ENCODE results near the gene DBT.

GRCh38 chr1:100249537-100250257 is at the start of gene DBT:
- TF ChIP-seq, protein P1, sequence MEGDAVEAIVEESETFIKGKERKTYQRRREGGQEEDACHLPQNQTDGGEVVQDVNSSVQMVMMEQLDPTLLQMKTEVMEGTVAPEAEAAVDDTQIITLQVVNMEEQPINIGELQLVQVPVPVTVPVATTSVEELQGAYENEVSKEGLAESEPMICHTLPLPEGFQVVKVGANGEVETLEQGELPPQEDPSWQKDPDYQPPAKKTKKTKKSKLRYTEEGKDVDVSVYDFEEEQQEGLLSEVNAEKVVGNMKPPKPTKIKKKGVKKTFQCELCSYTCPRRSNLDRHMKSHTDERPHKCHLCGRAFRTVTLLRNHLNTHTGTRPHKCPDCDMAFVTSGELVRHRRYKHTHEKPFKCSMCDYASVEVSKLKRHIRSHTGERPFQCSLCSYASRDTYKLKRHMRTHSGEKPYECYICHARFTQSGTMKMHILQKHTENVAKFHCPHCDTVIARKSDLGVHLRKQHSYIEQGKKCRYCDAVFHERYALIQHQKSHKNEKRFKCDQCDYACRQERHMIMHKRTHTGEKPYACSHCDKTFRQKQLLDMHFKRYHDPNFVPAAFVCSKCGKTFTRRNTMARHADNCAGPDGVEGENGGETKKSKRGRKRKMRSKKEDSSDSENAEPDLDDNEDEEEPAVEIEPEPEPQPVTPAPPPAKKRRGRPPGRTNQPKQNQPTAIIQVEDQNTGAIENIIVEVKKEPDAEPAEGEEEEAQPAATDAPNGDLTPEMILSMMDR (conservative IDR thresholded peaks at IDR 0.05; ENCODE audit: low read length) = no peak
- no peak for TF ChIP-seq EZH2phosphoT487 (IDR thresholded peaks at IDR 0.05; ENCODE audit: borderline replicate concordance, low read depth, low read length)

Measured in OCI-LY7 (cell line).